Tibial nerve (tissue), 4 donors: Measurements from ENCODE around the gene RELN.

Experiments used
- CTCF ChIP-seq, 5 experiments: fragments of 200-600 bp in 3 of 5; fragments of 450-650 bp in 2 of 5; sonication (generic) in 3 of 5; IDR thresholded peaks; one replicate each; pipeline ENCODE4 v1.5.1; 2016 to 2019; ENCODE audit warnings: antibody characterized with exemption in 5 of 5, mild to moderate bottlenecking in 3 of 5, moderate library complexity in 2 of 5
- EP300 ChIP-seq, 2 donors: sonication (generic); formaldehyde crosslinking; IDR thresholded peaks; one replicate each; pipeline ENCODE4 v1.6.1; 2017; ENCODE audit warnings: antibody characterized with exemption in 2 of 2, mild to moderate bottlenecking in 1 of 2
- POLR2A ChIP-seq, 2 donors: fragments of 450-650 bp; IDR thresholded peaks; one replicate each; pipeline ENCODE4 v1.6.1; 2017; ENCODE audit warnings: antibody characterized with exemption in 2 of 2, mild to moderate bottlenecking in 2 of 2, moderate library complexity in 2 of 2

DNA sequence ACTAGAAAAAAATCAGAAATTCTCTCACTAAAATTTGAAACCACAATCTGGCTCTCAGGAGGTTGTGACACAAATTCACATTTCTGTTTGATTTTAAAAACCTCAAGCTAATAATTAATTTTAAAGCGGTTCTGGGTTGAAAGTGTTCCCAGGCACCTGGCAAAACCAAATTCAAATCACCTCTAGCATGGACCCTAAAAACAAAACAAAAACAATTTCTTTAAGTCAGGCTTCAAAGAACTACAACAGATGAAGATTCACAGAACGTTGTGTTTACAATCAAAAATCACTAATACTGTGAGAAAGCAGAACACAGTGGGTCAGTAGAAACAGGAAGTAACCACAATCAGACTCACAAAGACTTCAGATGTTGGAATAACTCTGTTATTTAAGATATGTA, 7.2 kb upstream of the RELN start:
- no peak for TF ChIP-seq CTCF (IDR thresholded peaks at IDR 0.05)
- no peak for TF ChIP-seq POLR2A (IDR thresholded peaks at IDR 0.05)
- no peak for TF ChIP-seq EP300 (IDR thresholded peaks at IDR 0.05)
